Effector CD8-positive, alpha-beta T cell (primary cell): ENCODE results near the gene STK17B.
"Not testable (repeated sequence)": the region's sequence is repeated elsewhere in the genome, so short reads cannot be mapped to it uniquely, and the experiment has no call there.

ENCODE experiments used
- DNase-seq: peaks from one replicate; lab custom pipeline; 2025; lab: John Stamatoyannopoulos, UW
- total RNA-seq, 4 experiments: gene quantifications; one replicate each; lab custom pipeline; 2026; lab: John Stamatoyannopoulos, UW

STK17B gene
- total RNA-seq, result 659 to 892 (median 763) reads per million in 4 experiments

DNA sequence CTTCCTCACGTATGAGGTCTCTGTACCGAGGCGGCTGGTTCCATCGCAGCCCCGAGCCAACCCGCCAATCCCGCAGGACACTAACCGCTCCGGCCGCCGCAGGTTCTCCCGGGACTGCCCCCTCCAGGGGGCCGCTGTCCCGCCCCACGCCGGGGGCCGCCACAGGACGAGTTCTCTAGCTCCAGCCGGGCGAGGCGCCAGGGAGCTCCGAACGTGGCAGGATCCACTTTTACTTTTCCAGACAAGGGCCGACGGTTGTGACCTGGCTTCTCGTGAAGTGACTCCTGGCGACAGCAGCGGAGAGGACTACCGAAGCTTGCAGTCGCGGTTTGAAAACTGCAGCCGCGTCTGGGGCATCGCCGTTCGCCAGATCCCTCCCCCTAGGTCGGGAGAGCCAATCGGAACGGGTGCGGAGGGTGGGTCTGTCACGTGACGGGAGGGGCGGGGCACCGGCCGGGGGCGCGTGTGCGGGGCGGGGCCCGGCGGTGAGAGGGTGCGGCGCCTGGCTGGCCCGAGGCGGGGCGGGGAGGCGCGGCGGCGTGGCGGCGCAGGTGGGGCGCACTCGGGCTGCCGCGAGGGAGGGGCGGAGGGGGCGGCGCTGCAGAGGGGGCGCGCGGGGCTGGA, at the start of gene STK17B:
Gene STK17B (minus strand): TSS at position 331 of the 624 bp plus-strand sequence. CDS start 8,195 bp downstream, outside the sequence.
- DNase-seq, result peak; percentile 95

DNA sequence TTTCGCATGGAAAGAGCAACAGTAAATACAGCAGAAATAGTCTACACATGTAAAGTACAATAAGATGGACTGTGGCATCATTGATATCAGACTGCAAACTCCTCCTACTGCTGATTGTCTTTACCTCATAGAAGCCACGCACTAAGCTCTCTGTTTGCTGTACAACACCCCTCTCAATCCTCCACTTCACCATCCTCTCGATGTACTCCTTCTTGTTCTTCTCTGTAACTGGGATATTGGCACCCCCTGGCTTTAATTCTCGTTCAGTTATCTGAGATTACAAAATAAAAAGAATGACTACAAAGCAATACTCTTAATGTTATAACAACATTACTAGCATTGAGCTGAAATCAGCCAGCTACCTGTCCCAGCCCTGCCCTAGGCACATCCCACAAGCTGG, 49.3 kb upstream of the STK17B start:
- DNase-seq, result no peak

DNA sequence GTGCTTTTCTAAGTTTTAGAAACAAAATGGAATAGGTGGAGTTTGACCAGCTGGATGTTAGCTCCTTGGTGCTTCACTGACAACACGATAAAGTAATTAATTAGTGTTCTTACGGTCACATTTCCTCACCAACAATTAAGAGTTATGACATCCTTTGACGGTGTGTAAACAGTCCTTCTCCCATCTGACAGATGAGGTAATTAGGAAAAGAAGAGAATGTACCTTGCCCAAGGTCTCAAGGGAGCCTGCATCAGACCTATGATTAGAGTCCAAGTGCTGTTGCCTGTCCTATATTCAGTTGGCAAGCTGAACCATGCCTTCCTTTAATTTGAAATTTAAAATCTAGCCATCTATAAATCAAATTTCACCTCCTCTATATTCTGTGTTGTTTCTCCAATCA, 48.3 kb upstream of the STK17B start:
- no peak for DNase-seq

DNA sequence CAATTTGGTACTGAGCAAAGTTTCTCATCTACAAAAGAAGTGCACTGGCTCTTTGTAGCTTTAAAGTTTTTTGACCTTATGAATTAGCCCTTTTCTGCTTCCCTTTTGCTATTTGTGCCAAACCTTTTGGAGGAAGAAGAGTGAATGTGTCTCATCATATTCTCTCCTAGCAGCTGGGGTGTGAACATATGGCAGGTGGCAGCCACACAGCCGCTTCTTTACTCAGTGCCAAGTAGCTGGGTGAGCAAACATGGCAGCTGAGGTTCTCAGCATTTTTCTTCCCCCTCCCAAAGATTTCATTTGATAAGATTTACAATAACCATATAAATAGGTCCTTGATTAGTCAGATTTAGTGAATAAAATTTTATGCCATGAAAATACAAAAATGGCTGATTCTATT, 46.7 kb upstream of the STK17B start:
- DNase-seq, result no peak

DNA sequence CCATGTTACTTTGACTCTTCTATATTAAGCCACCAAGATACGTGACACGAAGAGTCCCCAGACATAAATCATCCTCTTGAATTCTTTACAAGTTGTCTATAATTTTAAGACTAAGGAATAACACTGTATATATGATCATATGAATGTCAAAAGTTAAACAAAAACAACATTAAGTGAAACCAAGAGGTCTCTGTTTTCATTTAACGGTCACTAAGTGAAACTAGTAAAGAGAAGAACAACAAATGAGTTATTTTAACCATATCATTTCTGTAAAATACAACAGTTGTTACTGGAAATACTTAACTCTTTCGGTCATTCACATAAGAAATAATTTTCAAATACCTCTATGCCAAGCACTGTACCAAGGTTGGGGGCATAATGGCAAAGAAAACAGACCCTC, 45.7 kb upstream of the STK17B start:
- no peak for DNase-seq

DNA sequence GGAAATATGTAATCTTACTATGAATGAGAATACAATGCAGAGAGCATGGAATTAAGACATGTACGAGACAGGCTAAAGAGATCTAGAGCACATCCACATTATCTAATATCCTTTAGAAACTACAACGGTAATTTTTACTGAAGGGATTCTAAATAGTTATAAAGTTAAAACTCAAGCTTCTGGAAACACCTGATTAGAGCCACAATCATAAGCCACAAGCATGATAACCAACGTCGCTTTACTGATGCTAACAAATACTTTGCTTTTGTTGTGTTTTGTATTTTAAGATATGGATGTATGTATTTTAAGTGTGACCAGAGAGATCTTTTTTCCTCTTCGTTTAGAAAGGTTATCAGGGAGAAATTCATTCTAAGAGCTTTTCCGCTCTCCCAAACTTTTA, 44.0 kb upstream of the STK17B start:
- DNase-seq, result no peak

DNA sequence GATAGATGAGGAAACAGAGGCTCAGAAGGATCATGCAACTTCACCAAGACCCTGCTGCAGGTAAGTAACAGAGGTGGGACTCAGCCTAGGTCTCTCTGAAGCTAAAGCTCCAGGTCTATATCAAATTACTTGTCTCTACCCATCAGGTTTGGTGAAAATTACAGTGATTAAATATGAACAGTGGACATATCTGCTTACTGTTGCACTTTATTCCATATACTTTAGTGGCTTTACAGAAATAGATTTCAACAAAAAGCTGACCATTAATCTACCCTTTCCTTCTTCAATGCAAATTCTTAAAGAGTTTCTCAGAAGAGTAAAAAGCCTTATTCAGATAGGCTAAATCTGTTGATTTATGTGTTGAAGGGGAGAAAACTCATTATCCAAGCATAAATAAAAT, 42.8 kb upstream of the STK17B start:
- DNase-seq, result no peak

DNA sequence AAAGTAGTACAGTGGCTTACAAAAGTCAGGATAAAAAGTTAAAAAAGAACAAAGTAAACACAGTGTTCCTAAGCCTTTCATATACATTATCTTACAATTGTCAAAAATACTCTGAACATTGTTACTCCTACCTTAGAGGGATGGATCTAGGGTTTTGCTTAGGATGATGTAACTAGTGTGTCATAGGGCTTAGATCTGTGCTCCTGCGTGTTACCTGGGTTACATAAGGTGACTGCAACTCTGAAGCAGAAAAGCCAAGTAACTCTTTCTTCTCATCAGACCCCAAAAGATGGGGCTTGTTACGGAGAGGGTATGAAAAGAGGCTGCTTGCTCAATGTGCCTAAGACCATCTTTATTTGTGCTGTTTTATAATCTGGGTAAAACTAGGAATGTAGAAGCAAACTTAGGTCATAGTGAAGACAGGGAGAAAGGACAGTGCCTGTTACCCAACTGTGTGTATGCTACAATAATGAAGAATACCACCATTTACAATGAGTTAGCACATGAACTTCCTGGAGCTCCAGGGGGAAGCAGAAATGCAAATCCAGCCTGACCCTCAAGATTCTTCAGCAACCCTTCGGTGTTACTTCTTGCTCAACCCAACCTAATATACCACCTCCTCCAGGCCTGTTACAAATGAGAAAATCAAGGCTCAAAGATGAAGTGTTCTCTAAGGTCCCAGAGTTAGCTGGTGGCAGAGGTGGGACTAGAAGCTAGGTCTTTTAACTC, 42.0 kb upstream of the STK17B start:
- no peak for DNase-seq

DNA sequence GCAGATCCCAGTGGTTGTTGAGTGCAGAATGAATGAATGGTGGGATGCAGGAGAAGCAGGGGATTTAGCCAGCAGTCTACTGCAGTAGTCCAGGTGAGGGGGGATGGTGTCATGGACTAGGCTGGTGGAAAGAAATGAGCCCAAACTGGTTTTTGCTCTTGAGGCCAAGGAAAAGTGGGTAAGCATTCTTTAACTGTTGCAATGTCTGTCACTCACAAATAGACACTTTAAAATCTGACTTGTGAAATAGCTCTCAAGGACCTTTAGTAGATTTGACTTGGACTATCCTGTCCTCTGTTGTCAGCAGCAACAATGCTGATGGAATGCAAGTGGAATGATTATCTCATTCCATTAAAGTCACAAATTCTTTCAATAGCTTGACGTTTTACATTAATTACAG, 37.5 kb upstream of the STK17B start:
- DNase-seq, result no peak

DNA sequence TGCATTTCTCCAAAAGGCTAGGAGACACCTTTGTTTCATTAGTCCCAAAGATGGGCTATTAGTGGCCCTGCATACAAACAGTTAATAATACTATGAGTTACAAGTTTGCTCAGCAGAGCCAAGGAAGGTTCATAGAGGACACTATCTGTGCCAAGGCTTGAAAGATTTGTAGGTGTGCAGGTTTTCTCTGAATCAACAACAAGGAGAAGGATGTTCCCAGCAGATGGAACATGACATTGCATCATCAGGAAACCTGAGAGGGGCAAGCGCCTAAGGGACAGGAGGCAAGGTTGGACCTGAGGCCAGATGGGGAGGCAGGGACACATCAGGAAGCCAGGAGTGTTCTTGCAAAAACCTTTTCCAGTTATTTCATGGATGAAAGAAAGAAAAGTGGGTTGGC, 35.4 kb upstream of the STK17B start:
- no peak for DNase-seq

DNA sequence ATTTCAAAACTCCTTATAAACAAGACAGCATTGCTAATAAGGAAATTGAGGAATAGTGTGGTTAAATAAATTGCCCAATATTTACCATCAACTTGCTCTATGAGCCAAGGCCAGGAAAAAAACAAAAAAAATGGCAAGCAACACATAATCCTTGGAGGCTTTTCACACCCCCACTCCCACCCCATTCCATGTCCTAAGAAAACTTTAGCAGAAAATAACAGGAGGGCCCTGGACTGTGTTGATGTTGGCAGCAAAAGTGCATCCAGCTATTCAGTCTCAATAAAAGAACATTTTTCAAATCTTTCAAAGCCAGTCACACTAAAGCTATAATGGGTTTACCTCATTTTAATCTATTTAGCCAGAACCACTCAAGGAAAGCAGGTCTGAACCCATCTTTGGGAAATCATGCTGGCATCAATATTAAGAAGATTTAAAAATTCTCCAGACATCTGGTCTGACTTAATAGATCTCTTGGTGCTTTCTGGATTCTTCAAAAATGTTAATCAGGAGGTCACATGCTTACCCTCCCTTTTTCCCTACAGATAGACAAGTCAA, 34.6 kb upstream of the STK17B start:
- no peak for DNase-seq

DNA sequence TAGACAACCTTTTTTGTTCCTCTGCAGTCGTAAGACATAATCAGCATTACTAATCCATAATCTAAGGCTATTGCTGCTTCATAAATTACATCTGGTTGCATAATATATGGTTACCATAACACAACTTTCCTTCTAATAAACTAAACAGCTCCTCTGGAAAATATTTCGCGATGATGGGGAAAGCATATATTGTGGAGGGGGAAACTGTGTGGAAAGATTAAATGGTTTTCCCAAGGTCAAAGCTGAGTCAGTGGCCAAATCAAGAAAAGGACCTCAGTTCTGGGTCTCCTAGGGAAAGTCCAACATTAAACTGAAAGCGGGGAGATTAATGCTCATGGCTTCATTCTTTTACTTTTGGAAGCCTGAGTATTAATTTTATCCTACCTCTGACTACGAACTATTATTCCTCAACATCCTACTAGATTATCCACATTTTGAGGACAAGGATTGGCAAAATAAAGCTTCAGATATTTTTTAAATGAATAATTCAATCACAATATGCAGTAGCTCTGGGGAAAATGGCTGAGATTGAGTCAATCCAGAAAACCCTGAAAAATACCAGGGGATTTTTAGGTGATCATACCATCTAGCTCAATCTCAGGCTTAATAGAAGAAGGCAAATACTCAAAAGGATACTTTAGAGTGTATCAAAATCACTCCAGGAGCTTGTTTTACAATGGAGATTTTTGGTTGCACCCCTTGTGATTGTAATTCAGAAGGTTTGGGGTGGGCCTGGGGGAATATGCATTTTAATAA, 33.8 kb upstream of the STK17B start:
- no peak for DNase-seq

DNA sequence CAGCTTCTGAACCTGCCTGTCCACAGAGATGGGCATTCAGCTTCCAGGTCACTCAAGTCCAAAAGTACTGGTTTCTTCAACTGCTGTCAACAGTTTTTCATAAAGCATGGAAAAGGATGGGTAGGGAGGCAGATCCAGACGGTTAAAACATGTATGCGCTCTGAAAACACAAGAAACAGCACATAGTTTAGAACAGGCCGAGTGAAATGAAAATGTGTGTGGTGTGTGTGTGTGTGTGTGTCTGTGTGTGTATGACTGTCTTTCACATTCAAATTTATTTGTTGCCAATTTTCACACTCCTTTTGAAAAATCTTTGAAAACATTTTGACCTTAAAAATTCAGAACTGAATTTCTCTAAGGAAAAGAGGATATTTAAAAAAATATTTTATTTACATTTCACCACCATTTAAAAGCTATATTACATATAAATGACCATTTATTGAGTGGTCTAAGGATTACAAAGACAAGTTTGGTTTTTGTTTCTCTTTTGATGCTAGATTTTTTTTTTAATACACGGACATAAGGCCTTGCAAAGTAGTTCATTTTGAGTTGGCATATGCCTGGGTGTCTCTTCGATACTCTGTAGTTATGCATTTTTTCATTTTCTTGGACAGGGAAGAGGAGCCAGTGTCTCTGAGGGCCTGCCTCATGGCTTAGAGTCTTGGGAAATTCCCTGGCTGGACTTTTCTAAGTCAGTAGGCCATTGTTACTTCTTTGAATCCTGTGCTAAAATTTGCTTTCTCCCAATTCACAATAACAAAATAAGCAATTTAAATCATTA, 30.0 kb upstream of the STK17B start:
- DNase-seq, result no peak

DNA sequence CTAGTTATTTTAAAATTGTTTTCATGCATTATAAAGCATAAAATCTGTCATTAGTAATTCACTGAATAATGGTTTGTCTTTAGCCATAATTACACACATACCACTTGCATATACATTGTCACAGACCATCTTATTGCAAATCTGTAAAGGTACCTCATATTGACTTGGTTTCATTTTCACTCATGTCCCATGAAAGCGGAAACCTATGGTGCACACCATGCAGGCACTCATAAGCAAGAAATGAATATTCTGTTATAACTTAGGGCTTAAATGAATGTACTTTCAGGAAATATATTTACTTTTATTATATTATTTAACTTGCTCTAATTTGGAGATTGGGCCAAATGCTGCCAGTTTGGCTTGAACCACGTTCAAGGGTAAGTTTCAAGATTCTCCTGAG, 29.2 kb upstream of the STK17B start:
- DNase-seq, result no peak

DNA sequence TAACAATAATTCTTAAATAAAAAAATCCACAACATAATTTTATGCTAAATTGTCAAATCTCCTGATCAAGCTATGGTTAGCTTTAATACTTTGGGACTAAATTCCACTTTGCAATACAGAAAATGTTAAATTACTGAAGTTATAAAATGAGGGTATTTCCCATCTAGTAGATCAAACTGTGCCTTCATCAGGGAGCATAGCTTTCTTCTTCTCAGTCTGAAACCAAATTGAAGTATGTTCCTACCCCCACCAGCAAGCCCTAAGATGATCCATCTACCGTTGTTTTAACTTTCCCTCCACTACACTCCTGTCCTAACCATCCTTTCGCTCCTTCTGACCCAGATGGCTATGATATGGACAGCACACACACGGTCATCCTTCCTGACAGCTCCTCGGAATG, 24.4 kb upstream of the STK17B start:
- DNase-seq, result no peak

DNA sequence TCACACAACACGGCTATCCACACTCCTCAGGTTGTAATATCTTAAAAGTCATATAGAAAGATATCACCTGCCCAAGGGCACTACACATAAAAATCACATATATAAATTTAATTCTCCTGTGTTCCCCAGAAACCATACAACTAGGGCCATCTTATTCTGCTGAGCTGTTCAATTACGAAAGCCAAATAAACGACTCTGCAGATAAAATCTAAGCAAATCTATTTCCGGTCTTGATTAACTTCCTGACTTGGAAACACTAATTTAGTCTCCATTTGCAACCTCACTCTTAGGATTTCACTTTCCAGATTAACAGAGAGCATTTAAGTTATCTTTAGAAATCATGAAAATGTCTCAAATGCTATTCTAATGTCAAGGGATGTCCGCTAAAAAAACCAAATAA, 23.9 kb upstream of the STK17B start:
- DNase-seq, result no peak

DNA sequence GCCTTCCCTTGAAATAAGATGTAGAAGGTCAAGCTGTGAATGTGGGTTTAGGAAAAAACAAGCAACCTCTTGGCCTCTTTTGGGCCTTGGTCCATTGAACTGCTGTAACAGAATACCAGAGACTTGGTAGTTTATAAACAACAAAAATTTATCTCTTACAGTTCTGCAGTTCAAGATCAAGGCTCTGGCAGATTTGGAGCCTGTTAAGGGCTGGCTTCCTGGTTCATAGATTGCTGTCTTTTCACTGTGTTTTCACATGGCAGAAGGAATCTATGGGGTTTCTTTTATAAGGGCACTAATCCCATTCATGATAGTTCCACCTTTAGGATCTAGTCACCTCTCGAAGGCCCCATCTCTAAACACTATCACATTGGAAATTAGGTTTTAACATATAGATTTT, 20.2 kb upstream of the STK17B start:
- DNase-seq, result no peak

DNA sequence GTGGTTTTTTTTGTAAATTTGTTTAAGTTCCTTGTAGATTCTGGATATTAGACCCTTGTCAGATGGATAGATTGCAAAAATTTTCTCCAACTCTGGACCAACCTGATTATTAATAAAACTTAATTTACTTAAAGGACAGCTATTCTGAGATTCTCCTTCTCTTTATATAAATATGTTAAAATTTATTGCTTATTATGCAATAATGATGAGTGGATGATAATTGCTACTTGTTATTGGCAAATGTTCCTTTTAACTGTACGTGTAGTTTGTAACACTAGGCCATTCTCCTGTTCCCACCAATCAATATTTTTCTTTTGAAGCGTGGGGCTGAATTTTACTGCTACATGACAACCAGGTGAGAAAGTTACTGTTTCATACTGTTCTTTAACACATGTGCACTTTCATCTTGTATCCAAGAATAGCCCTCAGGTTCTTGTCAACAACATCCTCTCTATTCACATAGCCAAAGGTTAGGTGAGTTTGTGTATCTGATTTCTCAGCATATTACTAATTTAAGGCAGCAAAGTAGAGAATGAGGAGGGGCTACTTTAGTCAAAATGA, 16.6 kb upstream of the STK17B start:
- DNase-seq, result no peak

DNA sequence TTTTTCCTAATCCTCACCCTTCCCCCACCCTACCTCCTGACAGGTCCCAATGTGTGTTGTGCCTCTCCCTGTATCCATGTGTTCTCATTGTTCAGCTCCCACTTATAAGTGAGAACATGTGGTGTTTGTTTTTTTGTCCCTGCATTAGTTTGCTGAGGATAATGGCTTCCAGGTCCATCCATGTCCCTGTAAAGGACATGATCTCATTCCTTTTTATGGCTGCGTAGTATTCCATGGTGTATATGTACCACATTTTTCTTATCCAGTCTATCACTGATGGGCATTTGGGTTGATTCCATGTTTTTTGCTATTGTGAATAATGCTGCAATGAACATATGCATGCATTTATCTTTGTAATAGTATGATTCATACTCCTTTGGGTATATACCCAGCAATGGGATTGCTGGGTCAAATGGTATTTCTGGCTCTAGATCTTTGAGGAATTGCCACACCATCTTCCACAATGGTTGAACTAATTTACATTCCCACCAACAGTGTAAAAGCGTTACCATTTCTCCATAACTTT, 15.9 kb upstream of the STK17B start:
- not testable (repeated sequence) for DNase-seq

DNA sequence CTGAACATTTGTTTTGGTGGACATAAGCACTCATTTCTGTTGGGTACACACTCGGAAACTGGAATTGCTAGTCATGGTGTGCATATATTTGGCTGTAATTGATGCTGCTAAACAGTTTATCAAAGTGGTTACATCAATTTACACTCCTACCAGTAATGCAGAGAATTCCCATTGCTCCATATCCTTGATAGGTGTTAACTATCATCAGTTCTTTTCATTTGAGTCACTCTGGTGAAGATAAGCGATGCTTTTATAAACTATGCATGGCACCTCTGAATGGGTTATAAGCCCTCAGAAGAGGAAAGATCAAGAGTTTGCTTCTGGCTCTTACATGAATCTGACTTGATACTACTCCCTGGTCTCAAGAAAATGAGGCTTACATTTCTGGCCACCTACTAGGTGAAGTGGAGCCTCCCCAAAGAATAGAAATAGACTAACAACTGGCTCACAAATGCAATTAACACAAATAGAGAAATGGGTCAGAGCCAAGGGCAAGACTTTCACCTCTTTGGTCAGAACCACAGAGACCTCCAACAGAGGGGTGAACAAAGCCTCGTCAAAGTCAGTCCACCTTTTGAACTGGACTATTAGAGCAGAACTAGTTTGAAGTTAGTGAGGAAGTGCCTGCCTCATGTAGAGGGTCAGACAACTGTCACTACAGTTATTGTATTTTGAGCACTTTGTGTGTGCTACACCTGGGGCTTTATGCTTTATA, 15.0 kb upstream of the STK17B start:
- DNase-seq, result no peak

DNA sequence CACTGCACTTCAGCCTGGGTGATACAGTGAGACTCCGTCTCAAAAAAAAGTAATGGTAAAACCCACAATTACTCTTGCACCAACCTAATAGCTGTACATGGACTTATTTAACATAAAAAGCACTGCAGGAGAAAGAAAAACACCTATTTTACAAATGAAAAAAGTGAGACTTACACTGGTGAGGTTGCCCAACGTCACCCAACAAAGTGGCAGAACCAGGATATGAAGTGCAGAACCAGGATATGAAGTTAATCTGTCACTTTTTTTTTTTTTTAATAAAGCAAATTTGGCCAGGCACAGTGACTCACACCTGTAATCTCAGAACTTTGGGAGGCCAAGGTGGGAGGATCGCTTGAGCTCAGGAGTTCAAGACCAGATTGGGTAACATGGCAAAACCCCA, 13.5 kb upstream of the STK17B start:
- DNase-seq, result no peak
